Sigmoid colon (tissue), 7 donors: Measurements from ENCODE around the gene PLCB1. TPM values are rescaled to one million over a fixed set of nuclear protein-coding genes. Genes with fewer than 3 reads are reported as not detected.

Source experiments
- DNase-seq: peaks from one replicate; pipeline ENCODE4 v3.0.0-alpha.2; 2019
- H3K27ac ChIP-seq, 4 donors: fragments of 200-600 bp; sonication (generic); one replicate each; pipeline ENCODE4 v1.5.1; 2016 to 2019; ENCODE audit warnings: mild to moderate bottlenecking in 1 of 4
- H3K27me3 ChIP-seq, 3 donors: fragments of 200-600 bp; sonication (generic); one replicate each; pipeline ENCODE4 v1.5.1; 2019; ENCODE audit warnings: mild to moderate bottlenecking in 1 of 3
- H3K36me3 ChIP-seq, 4 donors: fragments of 200-600 bp; sonication (generic); one replicate each; pipeline ENCODE4 v1.5.1; 2016 to 2019
- H3K4me1 ChIP-seq, 4 donors: fragments of 200-600 bp; sonication (generic); one replicate each; pipeline ENCODE4 v1.5.1; 2017 to 2019
- H3K4me3 ChIP-seq, 4 donors: fragments of 200-600 bp; sonication (generic); one replicate each; pipeline ENCODE4 v1.5.1; 2017 to 2019; ENCODE audit warnings: mild to moderate bottlenecking in 2 of 4, moderate library complexity in 1 of 4
- H3K9me3 ChIP-seq, 4 donors: fragments of 200-600 bp in 3 of 4; sonication (generic) in 3 of 4; one replicate each; pipeline versions ENCODE4 v1.5.1 to v1.6.1; 2013 to 2019
- CTCF ChIP-seq, 4 experiments: fragments of 450-650 bp in 3 of 4; fragments of 200-600 bp in 1 of 4; IDR thresholded peaks; one replicate each; pipeline ENCODE4 v1.5.1; 2016 to 2019; ENCODE audit warnings: antibody characterized with exemption in 4 of 4, mild to moderate bottlenecking in 3 of 4, moderate library complexity in 2 of 4
- EP300 ChIP-seq, 4 donors: sonication (generic); formaldehyde crosslinking; IDR thresholded peaks; one replicate each; pipeline ENCODE4 v1.6.1; 2017; ENCODE audit warnings: antibody characterized with exemption in 4 of 4
- POLR2A ChIP-seq, 2 donors: fragments of 450-650 bp; IDR thresholded peaks; one replicate each; pipeline ENCODE4 v1.6.1; 2016; ENCODE audit warnings: antibody characterized with exemption in 2 of 2, mild to moderate bottlenecking in 2 of 2, moderate library complexity in 2 of 2
- POLR2AphosphoS5 ChIP-seq, 4 donors: sonication (generic); formaldehyde crosslinking; IDR thresholded peaks; one replicate each; pipeline ENCODE4 v1.6.1; 2017; ENCODE audit warnings: antibody characterized with exemption in 4 of 4
- whole genome bisulfite sequencing, 2 donors: extraction: QIAGEN DNeasy Blood & Tissue Kit; methylation state at CpG; one replicate each; pipeline ENCODE4 v1.1.7; 2013; 5-methylcytosine and 5-hydroxymethylcytosine counted together
- intact Hi-C: fragments of 100-400 bp; cut with DNase I; formaldehyde crosslinking; loops from one replicate; pipeline ENCODE4 v1.15.1; 2023
- polyA plus RNA-seq, 3 donors: library from polyadenylated mRNA; stranded (reverse); fragments of 200-250 nt; gene quantifications; one replicate each; pipeline ENCODE4 v1.2.3, GENCODE V29; 2013
- total RNA-seq, 4 donors: library from RNA; depleted of rRNA; stranded (reverse); fragments of >200 nt; gene quantifications; one replicate each; pipeline ENCODE4 v1.1.0, GENCODE V29; 2016
- donor health status: healthy with polysubstance abuse.
- donor health status: Bipolar disorder and iron deficiency.
- donor health status: healthy.

PLCB1 gene
- total and polyA plus RNA-seq, 7 donors: 0.92 to 117 (median 86.7) TPM

- intact Hi-C loops: no loop called here
- H3K27ac ChIP-seq: no peak overlapping the region
- TF ChIP-seq POLR2AphosphoS5 (IDR thresholded peaks at IDR 0.05) (no peak), CTCF (IDR thresholded peaks at IDR 0.05) (no peak), POLR2A (IDR thresholded peaks at IDR 0.05) (no peak), EP300 (IDR thresholded peaks at IDR 0.05) (no peak)
- no peaks in the 10 kb centered on the region for H3K4me1 ChIP-seq
- no peaks in the 10 kb centered on the region for H3K9me3 ChIP-seq
- H3K4me3 ChIP-seq: no peak overlapping the region
- WGBS, 2 donors: 36 to 69% methylated on average over 3 of the region's 3 CpGs
- no peaks in the 10 kb centered on the region for H3K27me3 ChIP-seq
- DNase-seq: no peak
- H3K36me3 ChIP-seq: no peaks in the 10 kb centered on the region
Measured at GRCh38 chr20:8368670-8369069, 236.6 kb downstream of the PLCB1 start.

DNA sequence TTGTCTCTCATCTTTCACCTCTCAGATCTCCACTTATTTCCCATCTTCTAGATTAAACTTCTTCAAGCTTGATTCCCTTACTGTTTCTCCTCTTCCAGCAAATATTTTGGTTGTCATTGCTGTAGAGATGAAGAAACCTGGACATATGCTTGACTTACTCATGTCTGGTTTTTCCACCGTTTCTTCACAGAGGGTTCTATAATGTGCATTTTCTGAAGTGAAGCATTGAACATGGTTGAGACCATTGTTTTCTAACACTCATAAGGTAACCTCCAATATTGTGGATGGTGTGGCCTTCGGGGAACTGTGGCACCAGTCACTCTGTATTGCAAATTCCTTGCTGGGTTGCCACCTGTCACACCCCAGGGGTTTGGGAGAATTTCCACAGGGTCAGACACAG is 237.2 kb downstream of the PLCB1 start:
- Histone ChIP-seq H3K4me3 (no peak overlapping the region), H3K9me3 (no peaks in the 10 kb centered on the region), H3K27ac (no peak overlapping the region), H3K36me3 (no peaks in the 10 kb centered on the region), H3K4me1 (no peaks in the 10 kb centered on the region), H3K27me3 (no peaks in the 10 kb centered on the region)
- DNase-seq: no peak
- TF ChIP-seq CTCF (IDR thresholded peaks at IDR 0.05): no peak
- TF ChIP-seq EP300 (IDR thresholded peaks at IDR 0.05): no peak
- TF ChIP-seq POLR2AphosphoS5 (IDR thresholded peaks at IDR 0.05): no peak
- no peak for TF ChIP-seq POLR2A (IDR thresholded peaks at IDR 0.05)
- 86 to 88% methylated on average over 2 of the region's 2 CpGs for WGBS, 2 donors
- intact Hi-C loops: no loop called here

DNA sequence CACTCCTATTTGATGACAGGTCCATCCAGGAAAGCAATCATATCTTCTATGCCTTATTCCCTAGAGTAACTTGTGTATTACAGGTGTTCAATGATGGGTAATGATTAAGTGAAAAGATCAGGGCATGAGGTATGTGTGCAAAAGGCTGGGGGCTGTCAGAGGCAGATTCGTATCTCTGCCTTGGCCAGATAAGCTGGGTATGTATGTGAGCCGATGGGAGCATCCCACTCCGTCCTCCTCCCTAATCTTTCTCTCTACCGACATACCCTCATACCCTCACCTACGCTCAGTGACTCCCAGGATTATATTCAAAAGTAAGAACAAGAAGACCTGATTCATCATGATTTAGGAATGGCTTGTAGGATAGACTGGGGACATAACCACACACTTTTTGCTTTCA is 238.7 kb downstream of the PLCB1 start:
- Histone ChIP-seq H3K4me3 (no peak overlapping the region), H3K27ac (no peak overlapping the region), H3K4me1 (peaks cover 0 to 12% (median 6%) of the 10 kb centered on the region in 4 donors), H3K9me3 (no peaks in the 10 kb centered on the region), H3K27me3 (no peaks in the 10 kb centered on the region), H3K36me3 (no peaks in the 10 kb centered on the region)
- TF ChIP-seq EP300 (IDR thresholded peaks at IDR 0.05): no peak
- TF ChIP-seq CTCF (IDR thresholded peaks at IDR 0.05): no peak
- no peak for TF ChIP-seq POLR2AphosphoS5 (IDR thresholded peaks at IDR 0.05)
- TF ChIP-seq POLR2A (IDR thresholded peaks at IDR 0.05): no peak
- intact Hi-C loops: no loop called here
- 89 to 94% methylated on average over 5 of the region's 5 CpGs for WGBS, 2 donors
- no peak for DNase-seq

DNA sequence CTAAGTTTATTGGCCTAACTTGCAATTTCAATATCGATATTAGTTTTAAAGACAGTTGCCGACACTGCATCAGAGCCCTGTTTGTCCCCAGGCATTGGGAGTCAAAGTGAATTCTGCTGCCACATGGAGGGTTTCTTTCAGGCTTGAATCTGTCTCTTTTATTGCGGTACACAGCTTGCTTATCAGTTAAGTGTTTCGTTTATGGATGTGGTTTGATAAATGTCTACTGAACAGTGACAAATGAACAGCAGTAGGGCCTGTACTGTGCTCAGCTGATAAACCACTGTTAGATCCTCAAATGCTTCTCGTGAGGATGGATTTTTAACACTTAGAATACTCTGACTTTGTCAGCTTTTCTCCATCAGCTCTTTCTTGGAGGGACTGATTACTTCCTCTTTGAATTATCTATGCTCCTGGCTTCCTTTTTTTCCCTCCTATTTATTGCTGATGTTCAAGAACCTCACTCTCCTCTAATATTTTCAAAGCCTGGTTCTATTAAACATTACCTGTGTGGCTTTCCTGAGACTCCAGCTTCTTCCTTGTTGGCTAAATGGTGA is 240.8 kb downstream of the PLCB1 start:
- Histone ChIP-seq H3K4me1 (peaks cover 0 to 19% (median 11%) of the 10 kb centered on the region in 4 donors), H3K36me3 (no peaks in the 10 kb centered on the region), H3K27me3 (no peaks in the 10 kb centered on the region), H3K27ac (no peak overlapping the region), H3K4me3 (no peak overlapping the region), H3K9me3 (no peaks in the 10 kb centered on the region)
- whole genome bisulfite sequencing, 2 donors: 18 to 48% methylated on average over 5 of the region's 5 CpGs
- TF ChIP-seq EP300 (IDR thresholded peaks at IDR 0.05) (no peak), CTCF (IDR thresholded peaks at IDR 0.05) (no peak), POLR2AphosphoS5 (IDR thresholded peaks at IDR 0.05) (no peak), POLR2A (IDR thresholded peaks at IDR 0.05) (no peak)
- DNase-seq: no peak
- intact Hi-C loops: no loop called here

DNA sequence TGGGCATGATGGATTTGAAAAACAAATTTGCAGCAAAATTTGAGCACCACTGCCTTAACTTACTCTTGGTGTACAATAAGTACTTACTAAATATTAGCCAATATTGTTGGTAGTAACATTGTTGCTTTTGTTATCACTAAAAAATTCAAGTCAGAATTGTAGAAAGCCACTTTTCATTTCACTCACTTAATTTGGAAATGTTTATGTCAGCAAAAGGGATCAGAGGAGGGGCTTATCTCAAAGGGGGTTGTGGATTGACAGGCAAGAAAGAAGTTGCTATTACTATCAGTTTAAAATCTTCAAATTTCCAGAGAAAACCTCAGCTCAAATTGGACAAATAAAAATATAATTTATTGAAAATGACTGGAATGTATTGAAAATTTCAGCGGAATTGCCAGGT is 241.5 kb downstream of the PLCB1 start:
- DNase-seq: no peak
- no peaks in the 10 kb centered on the region for H3K36me3 ChIP-seq
- TF ChIP-seq EP300 (IDR thresholded peaks at IDR 0.05) (no peak), CTCF (IDR thresholded peaks at IDR 0.05) (no peak), POLR2A (IDR thresholded peaks at IDR 0.05) (no peak), POLR2AphosphoS5 (IDR thresholded peaks at IDR 0.05) (no peak)
- no peak overlapping the region for H3K4me3 ChIP-seq
- H3K27ac ChIP-seq: no peak overlapping the region
- intact Hi-C loops: no loop called here
- H3K27me3 ChIP-seq: no peaks in the 10 kb centered on the region
- no peaks in the 10 kb centered on the region for H3K9me3 ChIP-seq
- WGBS, 2 donors: 96 to 98% methylated on average over 1 of the region's 1 CpG
- peaks cover 0 to 19% (median 11%) of the 10 kb centered on the region in 4 donors for H3K4me1 ChIP-seq
